ENCODE data around the gene COA5.

Gene COA5

GRCh38 chr2:98554116-98554861 is 54.0 kb downstream of the COA5 start:
- no peak for DNase-seq (ENCODE audit: extremely low spot score)
- CTCF ChIA-PET: interaction anchor here (1.0 to 1.6 kb wide), 4 partner anchors 13 to 142 kb away, joined by 3 to 5 read pairs (median 4); no protein-coding TSS in a partner anchor
- POLR2A ChIA-PET: no interaction called here
- TF ChIP-seq CTCF (IDR thresholded peaks at IDR 0.05; ENCODE audit: control extremely low read depth, extremely low read depth, low read depth, missing control alignments): no peak

GRCh38 chr2:98552499-98553179 is 55.7 kb downstream of the COA5 start:
- POLR2A ChIA-PET: no interaction called here
- CTCF ChIA-PET: interaction anchor here (0.7 kb wide), 2 partner anchors 16 to 29 kb away, joined by 3 read pairs; no protein-coding TSS in a partner anchor
- TF ChIP-seq CTCF (IDR thresholded peaks at IDR 0.05; ENCODE audit: control extremely low read depth, extremely low read depth, low read depth, missing control alignments): no peak
- no peak for DNase-seq (ENCODE audit: extremely low spot score)

- ChIA-PET POLR2A (interaction anchor here (0.6 kb wide), 1 partner anchor 928 kb away, joined by 3 read pairs; no protein-coding TSS in a partner anchor), CTCF (interaction anchor here (1.5 to 2.7 kb wide), 2 partner anchors 9 to 17 kb away, joined by 5 to 8 read pairs; no protein-coding TSS in a partner anchor)
- no peak for TF ChIP-seq CTCF (IDR thresholded peaks at IDR 0.05; ENCODE audit: control extremely low read depth, extremely low read depth, low read depth, missing control alignments)
- DNase-seq (ENCODE audit: extremely low spot score): no peak
Observed at GRCh38 chr2:98551316-98551715, 57.0 kb downstream of the COA5 start.

- ChIA-PET POLR2A (no interaction called here), CTCF (interaction anchor here (1.9 to 2.7 kb wide), 2 partner anchors 10 to 19 kb away, joined by 4 to 8 read pairs; no protein-coding TSS in a partner anchor)
- no peak for TF ChIP-seq CTCF (IDR thresholded peaks at IDR 0.05; ENCODE audit: control extremely low read depth, extremely low read depth, low read depth, missing control alignments)
- no peak for DNase-seq (ENCODE audit: extremely low spot score)
Observed at GRCh38 chr2:98550165-98550564, 58.1 kb downstream of the COA5 start.
